Testis (tissue), 2 donors: ENCODE results near the gene BCAR3.

Source experiments
- CTCF ChIP-seq, 3 experiments: fragments of 450-650 bp in 2 of 3; fragments of 200-600 bp in 1 of 3; sonication (generic) in 1 of 3; IDR thresholded peaks; one replicate each; pipeline ENCODE4 v1.5.1; 2016 to 2019; ENCODE audit warnings: antibody characterized with exemption in 3 of 3, mild to moderate bottlenecking in 2 of 3, moderate library complexity in 1 of 3
- POLR2A ChIP-seq: fragments of 450-650 bp; IDR thresholded peaks from one replicate; pipeline ENCODE4 v1.6.1; 2017; ENCODE audit warnings: antibody characterized with exemption, mild to moderate bottlenecking, moderate library complexity

GRCh38 chr1:93670141-93670540 lies 11.5 kb downstream of the BCAR3 start:
- TF ChIP-seq CTCF (IDR thresholded peaks at IDR 0.05) (no peak), POLR2A (no peak)
